Measurements from ENCODE around the gene HARBI1.

- no peak for TF ChIP-seq E2F1 (CRISPR knock-in tag; IDR thresholded peaks at IDR 0.05)
- TF ChIP-seq SRSF1 (IDR thresholded peaks at IDR 0.05; ENCODE audit: low read depth, low read length), result no peak
Observed at GRCh38 chr11:46570790-46571398, 46.1 kb downstream of the HARBI1 start.

All from K562 (cell line).